Measurements from ENCODE around the gene TMUB1.

TMUB1 gene

DNA sequence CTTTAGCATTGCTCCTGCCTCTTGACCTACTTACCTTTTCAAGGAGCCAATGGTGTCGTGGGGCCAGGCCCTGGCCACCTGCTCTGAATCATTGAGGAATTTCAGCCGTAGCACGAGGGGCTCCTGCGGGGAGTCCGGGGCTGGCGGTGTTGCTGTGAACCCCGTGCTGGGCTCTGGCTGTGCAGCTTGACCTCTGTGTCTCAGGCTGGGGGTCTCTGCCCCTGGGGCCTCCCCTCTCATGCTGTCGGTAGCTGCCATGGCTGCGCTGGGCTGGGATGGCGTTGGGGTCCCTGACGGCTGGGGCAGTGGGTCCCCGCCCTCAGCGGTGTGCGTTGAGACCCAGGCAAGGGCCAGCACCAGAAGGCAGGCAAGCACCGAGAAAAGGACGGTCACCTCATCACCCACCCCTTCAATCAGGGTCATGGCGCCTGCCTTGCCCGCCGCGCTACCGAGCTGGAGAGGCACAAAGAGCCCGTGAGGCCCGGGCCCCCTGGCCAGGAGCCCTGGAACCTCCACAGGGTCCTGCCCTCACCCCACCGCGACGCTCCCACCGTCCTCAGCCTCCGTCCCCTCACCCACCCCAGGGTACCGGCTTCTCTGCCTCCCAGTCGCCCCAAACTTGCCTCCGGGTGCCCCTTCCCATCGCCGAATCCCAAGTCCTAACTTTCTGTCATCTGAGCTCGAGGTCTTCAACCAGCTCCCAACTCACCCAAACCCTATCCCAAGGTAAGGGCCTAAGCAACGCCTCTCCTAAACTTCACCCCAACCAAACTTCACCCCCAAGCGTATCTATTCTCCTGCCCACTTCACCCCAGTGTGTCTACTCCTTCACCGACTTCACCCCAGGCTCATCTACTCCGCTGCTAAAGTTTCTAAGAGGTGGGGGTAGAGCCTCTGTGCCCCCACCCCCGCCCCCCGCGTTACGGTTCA lies 887 bp downstream of the TMUB1 start:
- no peak for DNase-seq

DNA sequence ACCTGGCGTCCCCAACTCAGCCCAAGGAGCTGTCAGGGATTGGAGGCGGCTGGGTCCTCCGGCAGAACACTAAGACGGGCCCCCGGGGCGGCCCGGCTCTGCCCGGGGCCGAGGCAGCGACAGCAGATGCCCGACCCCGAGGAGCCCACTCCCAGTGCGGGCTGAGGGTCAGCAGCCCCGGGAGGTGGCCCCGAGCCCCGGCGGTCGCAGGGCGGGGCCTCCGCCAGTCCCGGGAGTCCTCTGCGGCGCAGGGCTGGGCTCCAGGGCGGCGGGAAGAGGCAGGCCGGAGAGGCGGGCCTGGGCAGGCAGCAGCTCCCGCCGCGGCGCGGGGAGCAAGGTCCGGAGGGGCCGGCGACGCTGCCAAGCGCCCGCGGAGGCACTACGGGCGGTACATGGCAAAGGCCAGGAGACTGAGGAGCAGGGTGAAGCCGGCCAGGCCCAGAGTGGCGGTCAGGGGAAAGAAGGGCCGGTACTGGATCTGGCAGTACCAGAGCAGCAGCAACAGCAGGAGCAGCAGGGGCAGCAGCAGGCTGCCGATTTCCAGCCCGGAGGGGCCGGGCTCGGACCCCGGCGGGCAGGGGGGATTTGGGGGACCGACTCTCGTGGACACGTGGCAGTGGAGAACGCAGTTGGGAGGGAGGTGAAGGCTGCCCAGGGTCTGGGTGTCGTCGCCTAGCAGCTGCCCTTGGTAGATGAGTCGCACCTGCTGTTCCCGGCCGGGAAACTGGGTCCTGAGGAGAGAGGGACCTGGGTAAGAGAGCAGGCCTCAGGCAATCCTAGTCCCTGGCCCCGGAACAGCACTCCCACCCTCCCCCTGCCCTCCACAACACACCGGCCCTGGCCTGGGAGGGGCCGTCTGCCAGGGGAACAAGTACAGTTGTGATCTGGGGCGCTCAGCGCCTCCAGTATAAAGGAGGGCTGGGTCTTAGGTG lies 1.9 kb downstream of the TMUB1 start:
- no peak for DNase-seq

DNA sequence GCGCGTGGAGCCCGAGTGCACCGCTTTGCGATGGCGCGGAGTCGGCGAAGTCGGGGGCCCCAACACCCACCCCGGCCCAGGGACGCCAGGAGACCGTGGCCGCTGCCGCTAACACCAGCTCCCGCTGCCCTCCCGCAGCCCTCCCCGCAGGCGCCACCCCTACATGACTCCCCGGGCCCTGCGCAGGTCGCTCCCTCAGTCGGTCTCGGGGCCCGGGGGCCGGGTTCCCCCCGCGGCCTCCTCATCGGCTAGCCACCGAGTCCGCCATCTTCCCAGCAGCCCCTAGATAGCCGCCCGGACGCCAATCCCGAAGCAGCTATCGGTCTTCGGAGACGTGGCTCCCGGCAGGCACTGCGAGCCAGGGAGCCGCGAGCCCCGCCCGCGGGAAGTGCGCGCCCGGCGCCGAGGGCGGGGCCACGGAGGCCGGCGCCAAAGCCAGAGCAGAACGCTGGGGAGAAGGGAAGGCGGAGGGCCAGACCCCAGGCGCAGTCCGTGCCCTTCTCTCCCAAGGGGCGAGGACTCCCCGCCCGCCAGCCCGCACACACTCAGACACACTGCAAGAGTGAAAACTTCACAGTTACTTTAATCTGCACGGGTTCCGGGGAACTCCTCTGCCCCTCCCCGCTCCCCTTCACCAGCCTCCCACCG lies 2.6 kb downstream of the TMUB1 start, which contains the start of gene FASTK:
TSS of gene FASTK (minus strand) at position 288 of the 648 bp plus-strand sequence. CDS start at position 245, 43 bp downstream.
- peak; percentile 93 to 97 (median 95) for DNase-seq

DNA sequence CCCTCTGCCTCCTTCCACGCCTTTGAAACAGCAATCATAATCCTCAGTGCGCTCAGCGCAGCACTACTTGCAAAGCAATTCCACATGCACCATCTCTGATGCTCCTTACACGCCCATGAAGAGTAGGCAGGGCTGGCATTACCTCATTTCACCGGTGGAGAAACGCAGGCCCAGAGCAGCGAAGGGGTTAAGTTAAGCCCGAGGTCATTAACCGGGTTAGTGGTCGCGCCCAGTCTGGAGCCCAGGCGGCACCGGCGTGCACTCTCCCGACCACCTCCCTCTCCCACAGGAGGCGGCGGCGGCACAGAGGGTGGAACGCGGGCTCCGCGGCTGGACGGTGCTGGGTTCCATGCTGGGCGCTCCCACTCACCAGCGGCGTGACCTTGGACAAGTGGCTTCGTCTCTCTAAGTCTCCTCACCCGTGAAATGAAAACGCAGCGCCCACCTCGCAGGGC lies 3.2 kb downstream of the TMUB1 start:
- peak in 1 of 3 donors; percentile 16 for DNase-seq

DNA sequence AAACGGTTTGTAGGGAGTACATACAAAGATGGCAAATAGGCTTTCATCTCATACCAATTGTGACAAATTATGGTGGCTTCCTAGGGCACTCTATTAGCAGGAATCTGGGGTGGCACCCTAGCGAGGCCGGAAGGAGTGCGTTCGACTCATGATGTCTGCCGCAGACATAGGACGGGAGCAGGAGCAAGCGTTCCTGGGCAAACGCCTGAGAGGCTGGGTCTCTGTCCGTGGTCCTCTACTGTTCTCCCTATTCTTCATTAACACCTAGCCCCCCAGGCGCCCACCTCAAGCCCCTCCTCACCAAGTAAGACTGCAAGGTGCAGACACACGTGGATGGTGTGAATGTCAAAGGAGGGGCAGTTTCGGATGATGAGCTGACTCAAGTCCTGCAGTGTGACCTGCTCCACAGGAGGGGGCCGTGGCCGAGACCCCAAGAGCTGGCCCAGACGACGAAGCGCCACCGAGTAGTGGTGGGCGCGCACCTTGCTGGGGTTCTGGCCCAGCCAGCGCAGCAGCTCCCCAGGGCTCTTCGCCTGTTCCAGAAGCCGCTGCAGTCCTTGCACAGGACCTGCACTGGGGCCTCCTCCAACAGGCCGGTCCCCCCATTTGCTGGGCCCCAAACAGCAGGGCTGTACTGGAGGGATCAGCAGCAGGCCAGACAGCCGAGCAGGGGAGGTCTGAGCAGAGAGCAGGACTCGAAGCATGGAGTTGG lies 3.9 kb downstream of the TMUB1 start:
- DNase-seq = no peak

DNA sequence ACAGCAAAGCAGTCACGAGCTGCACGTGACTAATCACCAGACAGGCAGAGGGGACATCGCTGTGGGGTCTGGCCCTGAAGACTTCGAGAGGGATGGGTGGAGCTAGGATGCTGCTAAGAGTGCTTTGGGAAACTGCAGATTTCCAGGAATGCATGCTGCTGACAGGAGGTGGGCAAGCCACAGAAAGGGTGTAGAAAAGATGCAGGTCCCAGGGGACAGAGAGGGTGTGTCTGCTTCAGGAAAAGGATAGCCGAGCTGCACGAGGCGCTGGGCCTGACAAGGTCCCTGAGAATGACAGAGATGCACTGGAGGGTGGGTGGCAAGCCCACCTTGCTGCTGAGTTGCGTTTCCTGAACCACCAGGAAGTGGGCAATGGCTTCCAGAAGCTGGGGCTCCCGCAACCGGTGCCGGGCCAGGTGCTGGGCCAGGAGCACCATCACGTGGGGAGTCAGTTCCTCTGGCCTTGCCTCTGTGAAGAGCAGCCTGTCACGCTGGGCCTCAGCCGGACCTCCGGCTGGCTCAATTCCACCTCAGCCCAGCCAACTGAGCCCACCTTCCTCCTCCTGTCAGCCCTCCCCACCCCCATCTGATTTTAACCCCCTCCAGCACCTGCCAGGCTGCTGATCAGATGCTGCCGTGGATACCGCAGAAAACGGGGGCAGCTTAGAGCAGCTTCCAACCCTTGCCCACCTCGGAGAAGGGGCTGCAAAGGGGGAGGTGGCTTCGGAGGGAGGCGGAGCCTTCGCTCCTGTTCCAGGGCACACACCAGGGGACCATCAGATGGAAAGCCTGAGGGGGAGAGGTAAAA lies 4.9 kb downstream of the TMUB1 start:
- no peak for DNase-seq

DNA sequence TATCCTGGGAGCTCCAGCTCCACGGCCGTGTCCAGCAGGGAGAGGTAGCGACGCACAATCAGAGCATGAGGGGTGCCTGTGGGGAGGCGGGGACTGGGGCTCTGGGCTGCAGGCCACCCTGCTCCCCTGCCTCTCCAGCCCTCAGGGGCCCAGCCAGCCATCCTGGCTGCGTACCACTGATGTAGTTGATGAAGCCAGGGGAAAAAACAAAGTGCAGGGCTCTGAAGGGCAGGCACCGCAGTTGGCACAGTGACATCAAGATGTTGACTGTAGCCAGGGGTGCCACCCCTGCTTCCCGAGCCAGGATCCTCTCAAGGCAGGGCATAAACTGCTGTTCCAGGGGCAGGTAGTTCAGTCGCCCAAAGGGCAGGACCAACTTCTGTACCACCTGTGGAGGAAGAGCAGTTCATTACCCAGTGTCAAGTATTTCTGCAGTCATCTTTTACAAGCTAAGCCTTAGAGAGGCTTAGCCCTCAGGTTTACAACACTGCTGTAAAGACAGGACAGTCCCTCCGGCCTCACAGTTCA lies 5.5 kb downstream of the TMUB1 start:
- DNase-seq = no peak

DNA sequence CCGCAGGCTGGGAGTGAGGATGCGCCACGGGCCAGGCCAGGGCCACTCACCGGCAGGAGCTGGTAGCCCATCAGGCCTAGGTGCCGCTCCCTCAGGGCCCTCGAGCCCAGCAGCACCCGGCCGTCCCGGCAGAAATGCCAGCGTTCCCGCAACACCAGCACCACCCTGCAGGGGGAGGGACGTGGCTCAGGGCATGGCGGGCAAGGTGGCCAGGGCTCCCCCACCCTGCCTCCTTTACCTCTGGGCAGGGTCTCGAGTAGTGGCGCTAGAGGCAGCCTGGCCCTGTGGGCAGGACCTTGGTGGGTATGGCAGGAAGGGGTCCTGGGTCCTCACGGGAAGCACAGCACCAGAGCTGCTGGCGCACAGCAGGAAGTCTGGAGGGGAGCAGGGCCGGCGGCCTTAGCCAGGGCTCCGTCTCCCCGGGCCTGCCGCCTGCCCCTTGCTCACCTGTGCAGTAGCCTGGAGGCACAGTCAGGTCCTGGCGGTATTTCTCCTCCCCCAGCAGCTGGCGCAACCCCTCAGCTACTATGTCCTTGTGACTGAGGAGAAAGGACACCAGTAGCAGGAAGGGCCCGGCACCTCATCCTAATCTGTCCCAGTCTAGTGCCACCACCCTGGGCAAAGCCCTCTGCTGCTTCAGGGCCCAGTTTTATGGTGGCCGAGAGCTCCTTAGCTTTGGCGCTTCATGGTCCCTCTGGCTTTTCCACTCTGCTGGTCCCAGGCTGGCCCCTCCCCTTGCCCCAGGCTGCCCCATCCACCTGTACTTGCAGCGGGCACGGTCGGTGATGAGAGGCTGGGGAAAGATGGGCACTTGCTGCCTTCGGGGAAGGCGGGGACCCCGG lies 6.2 kb downstream of the TMUB1 start:
- peak in 2 of 3 donors; percentile 31 to 59 for DNase-seq

DNA sequence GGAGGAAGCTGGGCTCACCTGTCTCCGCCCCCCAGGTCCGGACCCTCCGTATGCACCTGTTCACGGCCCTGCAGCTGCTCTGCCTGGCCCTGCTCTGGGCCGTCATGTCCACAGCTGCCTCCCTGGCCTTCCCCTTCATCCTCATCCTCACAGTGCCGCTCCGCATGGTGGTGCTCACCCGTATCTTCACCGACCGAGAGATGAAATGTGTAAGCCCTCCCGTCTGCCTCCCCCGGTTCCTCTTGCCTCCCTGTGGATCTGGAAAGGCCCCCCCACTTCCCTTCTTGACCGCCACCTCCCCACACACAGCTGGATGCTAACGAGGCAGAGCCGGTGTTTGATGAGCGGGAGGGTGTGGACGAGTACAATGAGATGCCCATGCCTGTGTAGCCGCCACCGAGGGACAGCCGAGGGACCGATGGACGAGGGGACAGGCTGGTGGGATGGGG lies 7.3 kb downstream of the TMUB1 start:
- no peak for DNase-seq

DNA sequence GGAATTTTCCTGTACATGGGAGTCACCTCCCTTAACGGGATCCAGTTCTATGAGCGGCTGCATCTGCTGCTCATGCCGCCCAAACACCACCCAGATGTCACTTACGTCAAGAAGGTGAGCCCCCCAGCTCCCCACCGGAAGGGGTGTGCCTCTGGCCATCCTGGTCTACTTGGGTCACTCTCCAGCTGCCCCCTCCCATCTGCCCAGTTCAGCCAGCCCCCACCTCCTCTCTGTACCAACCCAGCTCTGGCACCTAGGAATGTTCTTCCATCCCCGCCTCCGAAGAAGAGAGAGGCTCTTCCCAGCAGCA lies 7.7 kb downstream of the TMUB1 start:
- DNase-seq = no peak

DNA sequence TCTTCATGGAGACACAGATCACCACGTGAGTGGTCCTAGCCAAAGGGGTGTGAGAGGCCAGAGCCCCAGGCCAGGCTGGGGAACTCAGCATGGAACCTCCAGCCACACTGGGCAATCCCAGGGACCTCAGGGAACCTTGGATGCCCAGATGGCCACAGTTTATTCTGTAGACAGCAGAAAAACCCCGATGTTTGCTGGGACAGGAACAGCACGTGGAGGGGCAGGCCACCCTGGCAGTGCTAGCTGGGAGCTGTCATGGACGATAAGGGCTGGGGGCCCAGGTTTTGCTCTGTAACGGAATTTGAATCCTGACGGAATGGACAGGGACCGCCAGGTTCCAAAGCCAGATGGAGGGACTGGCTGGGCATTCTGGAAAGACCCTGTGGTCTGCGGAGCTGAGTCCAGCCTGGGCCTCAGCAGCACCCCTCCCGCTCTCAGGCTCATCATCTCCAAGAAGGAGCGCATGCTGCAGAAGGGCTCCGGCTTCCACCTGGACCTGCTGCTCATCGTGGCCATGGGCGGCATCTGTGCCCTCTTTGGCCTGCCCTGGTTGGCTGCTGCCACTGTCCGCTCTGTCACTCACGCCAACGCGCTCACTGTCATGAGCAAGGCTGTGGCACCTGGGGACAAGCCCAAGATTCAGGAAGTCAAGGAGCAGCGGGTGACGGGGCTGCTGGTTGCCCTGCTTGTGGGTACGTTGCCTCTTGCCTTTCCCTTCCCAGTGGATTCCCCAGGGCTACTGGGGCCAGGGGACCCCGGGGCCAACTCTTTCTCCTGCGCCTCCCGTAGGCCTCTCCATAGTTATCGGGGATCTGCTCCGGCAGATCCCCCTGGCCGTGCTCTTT lies 8.3 kb downstream of the TMUB1 start:
- DNase-seq = no peak

DNA sequence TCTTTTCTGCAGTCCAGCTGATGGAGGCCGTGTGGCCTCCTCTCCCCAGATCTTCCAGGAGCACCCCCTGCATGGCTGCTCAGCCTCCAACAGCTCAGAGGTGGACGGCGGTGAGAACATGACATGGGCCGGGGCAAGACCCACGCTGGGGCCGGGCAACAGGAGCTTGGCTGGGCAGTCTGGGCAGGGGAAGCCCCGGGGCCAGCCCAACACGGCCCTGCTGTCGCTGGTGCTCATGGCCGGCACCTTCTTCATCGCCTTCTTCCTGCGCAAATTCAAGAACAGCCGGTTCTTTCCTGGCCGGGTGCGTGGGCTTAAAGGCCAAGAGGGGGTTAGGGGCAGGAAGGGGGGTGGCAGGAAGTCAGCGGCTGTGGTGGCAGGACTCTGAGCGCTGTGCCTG lies 9.3 kb downstream of the TMUB1 start:
- no peak for DNase-seq

DNA sequence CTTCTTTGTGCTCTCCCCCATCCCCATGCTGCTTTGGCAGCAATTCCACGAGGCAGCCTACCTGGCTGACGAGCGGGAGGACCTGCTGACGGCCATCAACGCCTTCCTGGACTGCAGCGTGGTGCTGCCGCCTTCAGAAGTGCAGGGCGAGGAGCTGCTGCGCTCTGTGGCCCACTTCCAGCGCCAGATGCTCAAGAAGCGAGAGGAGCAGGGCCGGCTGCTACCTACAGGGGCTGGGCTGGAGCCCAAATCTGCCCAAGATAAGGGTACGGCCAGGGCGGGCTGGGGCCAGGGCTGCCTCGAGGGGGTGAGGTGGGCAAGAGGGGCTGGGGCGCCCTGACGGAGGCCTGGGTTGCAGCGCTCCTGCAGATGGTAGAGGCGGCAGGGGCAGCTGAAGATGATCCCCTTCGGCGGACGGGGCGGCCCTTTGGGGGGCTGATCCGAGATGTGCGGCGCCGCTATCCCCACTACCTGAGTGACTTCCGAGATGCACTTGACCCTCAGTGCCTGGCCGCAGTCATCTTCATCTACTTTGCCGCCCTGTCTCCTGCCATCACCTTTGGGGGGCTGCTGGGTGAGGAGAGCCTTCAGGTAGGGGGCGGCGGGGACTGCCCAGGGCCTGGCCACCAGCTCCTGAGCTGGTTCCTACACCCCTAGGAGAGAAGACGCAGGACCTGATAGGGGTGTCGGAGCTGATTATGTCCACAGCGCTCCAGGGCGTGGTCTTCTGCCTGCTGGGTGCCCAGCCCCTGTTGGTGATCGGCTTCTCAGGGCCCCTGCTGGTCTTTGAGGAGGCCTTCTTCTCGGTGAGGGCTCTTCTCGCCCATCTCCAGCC lies 12.0 kb downstream of the TMUB1 start:
- no peak for DNase-seq

DNA sequence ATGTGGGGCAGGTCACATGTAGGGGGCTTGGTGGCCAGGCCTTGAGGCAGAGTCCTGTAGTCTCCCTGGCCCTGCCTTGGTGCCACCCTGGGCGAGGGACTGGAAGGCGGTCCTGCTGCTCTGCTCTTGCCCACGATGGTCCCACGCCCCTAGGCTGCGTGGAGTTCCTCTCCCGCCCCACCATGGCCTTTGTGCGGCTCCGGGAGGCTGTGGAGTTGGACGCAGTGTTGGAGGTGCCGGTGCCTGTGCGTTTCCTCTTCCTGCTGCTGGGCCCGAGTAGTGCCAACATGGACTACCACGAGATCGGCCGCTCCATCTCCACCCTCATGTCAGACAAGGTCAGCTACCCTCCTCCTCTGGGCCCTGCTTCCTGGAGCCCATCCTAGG lies 12.7 kb downstream of the TMUB1 start:
- no peak for DNase-seq

DNA sequence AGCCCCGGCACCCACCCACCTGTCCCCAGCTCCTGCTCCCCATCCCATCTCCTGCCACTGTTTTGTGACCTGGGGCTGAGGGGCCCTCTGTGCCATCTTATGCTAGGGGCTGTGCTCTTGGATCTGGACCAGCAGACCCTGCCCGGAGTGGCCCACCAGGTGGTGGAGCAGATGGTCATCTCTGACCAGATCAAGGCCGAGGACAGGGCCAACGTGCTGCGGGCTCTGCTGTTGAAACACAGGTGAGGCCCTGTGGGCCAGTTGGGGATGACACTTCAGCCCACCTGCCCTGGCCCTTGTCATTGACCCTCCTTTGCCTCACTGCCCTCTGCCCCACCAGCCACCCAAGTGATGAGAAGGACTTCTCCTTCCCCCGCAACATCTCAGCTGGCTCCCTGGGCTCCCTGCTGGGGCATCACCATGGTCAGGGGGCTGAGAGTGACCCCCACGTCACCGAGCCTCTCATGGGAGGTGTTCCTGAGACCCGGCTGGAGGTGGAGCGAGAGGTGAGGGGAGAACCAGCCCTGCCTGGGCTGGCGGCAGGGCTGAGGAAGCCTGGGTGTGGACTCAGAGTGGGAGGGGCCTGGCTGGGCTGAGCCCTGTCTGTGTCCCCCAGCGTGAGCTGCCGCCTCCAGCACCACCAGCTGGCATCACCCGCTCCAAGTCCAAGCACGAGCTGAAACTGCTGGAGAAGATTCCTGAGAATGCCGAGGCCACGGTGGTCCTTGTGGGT lies 13.3 kb downstream of the TMUB1 start:
- DNase-seq = no peak

DNA sequence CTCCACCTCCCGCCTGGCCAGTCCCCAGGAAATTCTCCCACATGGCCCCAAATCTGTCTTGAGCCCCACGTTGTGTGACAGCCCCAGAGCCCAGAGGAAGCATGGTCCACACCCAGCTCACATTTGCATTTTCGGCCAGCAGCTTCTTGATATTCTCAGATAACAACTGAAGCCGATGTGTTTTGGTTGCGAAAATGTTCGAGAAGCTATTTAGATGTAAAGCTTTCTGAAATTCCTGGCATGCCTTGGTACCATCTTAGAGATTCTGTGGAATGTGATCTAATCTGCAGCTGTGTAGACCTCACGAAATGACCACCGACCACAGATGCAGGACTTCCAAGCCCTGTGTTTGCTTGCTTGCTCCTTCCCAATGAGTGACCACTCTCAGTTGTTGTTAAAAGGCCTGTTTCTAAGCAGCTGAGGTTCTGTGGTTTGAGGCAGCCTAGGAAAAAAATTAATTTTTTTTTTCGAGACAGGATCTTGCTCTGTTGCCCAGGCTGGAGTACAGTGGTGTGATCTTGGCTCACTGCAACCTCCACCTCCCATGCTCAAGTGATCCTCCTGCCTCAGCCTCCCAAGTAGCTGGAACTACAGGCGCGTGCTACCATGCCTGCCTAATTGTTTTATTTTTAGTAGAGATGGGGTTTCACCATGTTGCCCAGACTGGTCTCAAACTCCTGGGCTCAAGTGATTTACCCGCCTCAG lies 15.1 kb downstream of the TMUB1 start:
- no peak for DNase-seq
